ENCODE data around the gene NFYC. TPM values are rescaled to one million over a fixed set of nuclear protein-coding genes. Genes with fewer than 3 reads are reported as not detected.

Gene NFYC
- total RNA-seq, 4 donors from 2014 or later = 29.8 to 44.6 (median 32.4) TPM

DNA sequence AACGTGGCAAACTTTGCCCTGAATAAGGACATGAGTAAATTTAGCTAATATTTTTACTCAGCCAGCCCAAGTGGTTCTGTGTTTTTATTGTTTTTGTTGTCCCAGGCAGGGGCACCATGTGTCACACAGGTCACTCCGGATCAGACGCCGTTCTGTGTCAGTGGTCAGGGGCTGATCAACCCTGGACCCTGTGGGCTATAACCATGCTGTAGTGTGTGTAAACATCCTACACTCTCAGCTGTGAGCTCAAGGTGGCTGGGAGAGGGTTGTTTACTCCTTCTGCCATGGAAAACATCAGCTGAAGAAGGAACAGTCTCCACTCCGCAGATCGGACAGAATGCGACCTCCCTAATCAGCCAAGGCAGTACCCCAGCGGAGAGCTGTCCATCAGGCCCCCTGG lies 65.6 kb downstream of the NFYC start:
- no peak for ATAC-seq (ENCODE audit: low FRiP score)
- no peak for TF ChIP-seq CTCF (IDR thresholded peaks at IDR 0.05)
- DNase-seq (ENCODE audit: low spot score) = no peak

- no peak for DNase-seq (ENCODE audit: low spot score)
- no peak for TF ChIP-seq CTCF (IDR thresholded peaks at IDR 0.05)
- no peak for ATAC-seq (ENCODE audit: low FRiP score)
Measured at GRCh38 chr1:40758004-40758403, 66.5 kb downstream of the NFYC start.

- TF ChIP-seq CTCF (IDR thresholded peaks at IDR 0.05) = no peak
- DNase-seq (ENCODE audit: low spot score) = no peak
- ATAC-seq (ENCODE audit: low FRiP score) = no peak
Measured at GRCh38 chr1:40758578-40759343, 67.3 kb downstream of the NFYC start.

DNA sequence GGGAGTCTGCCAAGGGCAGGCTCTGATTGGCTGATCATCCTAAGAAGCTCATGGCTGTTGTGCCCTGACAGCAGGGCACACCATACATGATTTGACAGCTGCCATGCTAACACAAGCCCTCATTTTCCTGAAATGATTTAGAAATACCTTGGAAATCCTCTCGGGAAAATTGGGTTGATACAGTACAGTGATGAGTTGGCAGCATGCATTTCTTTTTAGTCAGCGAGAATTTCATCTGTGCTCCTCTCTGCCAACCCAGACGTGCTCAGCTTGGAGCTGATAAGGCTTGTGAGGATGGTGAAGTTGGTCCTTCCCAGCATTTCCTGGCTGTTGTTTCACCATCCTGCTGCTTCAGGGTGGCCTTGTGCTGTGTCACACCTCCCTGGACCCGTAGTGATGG lies 69.5 kb downstream of the NFYC start:
- TF ChIP-seq CTCF (IDR thresholded peaks at IDR 0.05) = no peak
- ATAC-seq (ENCODE audit: low FRiP score) (peak; percentile 68), DNase-seq (ENCODE audit: low spot score) (no peak)

GRCh38 chr1:40762144-40762923 lies 70.8 kb downstream of the NFYC start:
- TF ChIP-seq CTCF (IDR thresholded peaks at IDR 0.05) = no peak
- DNase-seq (ENCODE audit: low spot score) (no peak), ATAC-seq (ENCODE audit: low FRiP score) (no peak)

- no peak for ATAC-seq (ENCODE audit: low FRiP score)
- DNase-seq (ENCODE audit: low spot score) = no peak
- TF ChIP-seq CTCF (IDR thresholded peaks at IDR 0.05) = no peak
Measured at GRCh38 chr1:40763742-40764532, 72.4 kb downstream of the NFYC start.
